HepG2 (cell line): Measurements from ENCODE around the gene TP53TG5. TPM values are rescaled to one million over a fixed set of nuclear protein-coding genes. Genes with fewer than 3 reads are reported as not detected.

Source experiments
- CBFB ChIP-seq: sonication (generic); formaldehyde crosslinking; IDR thresholded peaks from 2 replicates; pipeline ENCODE4 v1.4.0; 2020; ENCODE audit warnings: missing genetic modification reagents
- CHD2 ChIP-seq: IDR thresholded peaks from 2 replicates; pipeline ENCODE4 v1.6.1; 2011; ENCODE audit warnings: low read depth, low read length, improper control_type of control experiment
- ELF4 ChIP-seq: sonication (generic); formaldehyde crosslinking; IDR thresholded peaks from 2 replicates; pipeline ENCODE4 v1.5.0; 2020; ENCODE audit warnings: missing genetic modification reagents, mild to moderate bottlenecking, moderate library complexity, borderline replicate concordance
- HNRNPH1 ChIP-seq: fragments of 200-400 bp; formaldehyde crosslinking; optimal IDR thresholded peaks from 2 replicates; pipeline ENCODE3; 2017; ENCODE audit warnings: mild to moderate bottlenecking, low read depth, low read length
- IKZF1 ChIP-seq: fragments of 450-650 bp; IDR thresholded peaks from 2 replicates; pipeline ENCODE4 v1.7.1; 2016
- MBNL3 ChIP-seq: fragments of 250-450 bp; sonication (Bioruptor Pico); conservative IDR thresholded peaks from 2 replicates; pipeline ENCODE4 v1.8.0; 2022; ENCODE audit warnings: mild to moderate bottlenecking, inconsistent platforms
- NAIF1 ChIP-seq: sonication (generic); formaldehyde crosslinking; IDR thresholded peaks from 2 replicates; pipeline ENCODE4 v1.5.0; 2020; ENCODE audit warnings: mild to moderate bottlenecking, missing genetic modification reagents, borderline replicate concordance
- RARA ChIP-seq: IDR thresholded peaks from 2 replicates; pipeline ENCODE4 v1.6.1; 2016; ENCODE audit warnings: missing genetic modification reagents, missing compliant biosample characterization
- RBFOX2 ChIP-seq: fragments of 200-400 bp; formaldehyde crosslinking; IDR thresholded peaks from 2 replicates; pipeline ENCODE4 v1.6.1; 2017; ENCODE audit warnings: low read depth, mild to moderate bottlenecking, low read length
- RBM39 ChIP-seq: fragments of 200-400 bp; formaldehyde crosslinking; IDR thresholded peaks from one replicate; pipeline ENCODE4 v1.6.1; 2018; ENCODE audit warnings: antibody characterized with exemption, mild to moderate bottlenecking, low read depth, low read length; ENCODE audit not compliant: poor library complexity, severe bottlenecking
- SNAPC2 ChIP-seq: sonication (generic); formaldehyde crosslinking; IDR thresholded peaks from 2 replicates; pipeline ENCODE4 v1.8.1; 2022; ENCODE audit warnings: mild to moderate bottlenecking, missing genetic modification reagents
- WIZ ChIP-seq: sonication (generic); formaldehyde crosslinking; IDR thresholded peaks from 2 replicates; pipeline ENCODE4 v1.5.1; 2020; ENCODE audit warnings: mild to moderate bottlenecking, missing genetic modification reagents
- ZBTB3 ChIP-seq: sonication (generic); formaldehyde crosslinking; IDR thresholded peaks from 2 replicates; pipeline ENCODE4 v1.4.0; 2020; ENCODE audit warnings: low read depth, mild to moderate bottlenecking, moderate library complexity, missing genetic modification reagents, borderline replicate concordance
- ZNF225 ChIP-seq: sonication (generic); formaldehyde crosslinking; IDR thresholded peaks from 2 replicates; pipeline ENCODE4 v1.4.0; 2020; ENCODE audit warnings: mild to moderate bottlenecking, missing genetic modification reagents
- ZNF589 ChIP-seq: sonication (generic); formaldehyde crosslinking; conservative IDR thresholded peaks from 2 replicates; pipeline ENCODE4 v1.8.0; 2022; ENCODE audit warnings: mild to moderate bottlenecking, moderate library complexity, missing genetic modification reagents
- polyA plus RNA-seq, 8 experiments: library from polyadenylated mRNA; depleted of rRNA in 3 of 8; stranded (reverse) in 7 of 8; unstranded in 1 of 8; fragments of >200 nt; fragmentation: Illumina TruSeq in 4 of 8; extraction: Trizol in 4 of 8; gene quantifications; 2 replicates each; pipeline versions ENCODE4 v1.2.1 to v1.2.3, GENCODE V29; 2011 to 2016; ENCODE audit warnings: low read depth in 4 of 8, missing spikeins in 1 of 8, mixed read lengths in 1 of 8; ENCODE audit not compliant: insufficient read depth in 1 of 8
- total RNA-seq, 5 experiments: library from RNA; depleted of rRNA; stranded (reverse); fragments of >200 nt; fragmentation: Illumina TruSeq; extraction: Trizol; gene quantifications; 2 replicates each; pipeline ENCODE4 v1.2.3, GENCODE V29; 2016; ENCODE audit warnings: low read depth in 1 of 5
- TF ChIP-seq, protein P1 (sequence below): sonication (generic); formaldehyde crosslinking; IDR thresholded peaks from 2 replicates; pipeline ENCODE4 v1.5.0; 2020; ENCODE audit warnings: missing genetic modification reagents
- TF ChIP-seq, protein P2 (sequence below): sonication (generic); formaldehyde crosslinking; IDR thresholded peaks from 2 replicates; pipeline ENCODE4 v1.4.0; 2020; ENCODE audit warnings: missing genetic modification reagents
- TF ChIP-seq, protein P3 (sequence below): IDR thresholded peaks from 2 replicates; pipeline ENCODE4 v1.6.1; 2012; ENCODE audit warnings: low read length, improper control_type of control experiment

Gene TP53TG5
- total and polyA plus RNA-seq, 2 of the 13 experiments (the other 11 are each of a cell fraction or from before 2014, with no cell fraction given), result 0.11 TPM; not detected in 1

DNA sequence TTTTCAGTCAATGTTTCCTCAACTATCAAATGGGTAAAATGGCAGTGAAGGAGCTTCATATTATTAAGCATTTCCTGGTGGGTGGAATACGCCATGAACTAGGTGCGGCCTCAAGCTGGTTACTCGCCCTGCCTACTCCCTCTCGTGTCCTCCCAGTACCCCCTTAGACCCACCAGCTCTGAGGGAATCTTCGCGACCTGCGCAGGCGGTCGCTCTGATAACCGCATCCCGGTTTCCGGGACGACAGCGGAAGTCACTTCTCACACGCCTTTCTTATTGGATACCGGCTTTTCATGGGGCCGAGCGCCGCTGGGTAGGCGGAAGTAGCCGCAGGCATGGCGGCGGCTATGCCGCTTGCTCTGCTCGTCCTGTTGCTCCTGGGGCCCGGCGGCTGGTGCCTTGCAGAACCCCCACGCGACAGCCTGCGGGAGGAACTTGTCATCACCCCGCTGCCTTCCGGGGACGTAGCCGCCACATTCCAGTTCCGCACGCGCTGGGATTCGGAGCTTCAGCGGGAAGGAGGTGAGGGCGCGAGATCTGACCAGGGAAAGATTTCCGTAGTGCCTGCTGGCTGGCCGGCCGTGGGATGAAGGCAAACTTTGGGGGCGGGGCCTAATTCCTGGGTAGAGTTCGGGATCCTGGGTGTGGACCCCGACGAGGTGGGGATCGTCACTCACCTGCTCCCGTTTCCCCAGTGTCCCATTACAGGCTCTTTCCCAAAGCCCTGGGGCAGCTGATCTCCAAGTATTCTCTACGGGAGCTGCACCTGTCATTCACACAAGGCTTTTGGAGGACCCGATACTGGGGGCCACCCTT is 37.9 kb upstream of the TP53TG5 start, which contains the start of gene PIGT (continued):
- TF ChIP-seq CHD2 (no peak), ZNF589 (0 out of 2 replicates have a peak, but pooled peaks have one; percentile 69), IKZF1 (no peak), SNAPC2 (peak; percentile 78), CBFB (CRISPR knock-in tag) (peak; percentile 85), RARA (0 out of 2 replicates have a peak, but pooled peaks have one; percentile 42), RBFOX2 (peak; percentile 97), WIZ (CRISPR knock-in tag) (peak; percentile 91; the same call in 1 of the 2 replicates), HNRNPH1 (peak; percentile 74), ELF4 (CRISPR knock-in tag) (peak; percentile 100), NAIF1 (CRISPR knock-in tag) (peak; percentile 75; the same call in 1 of the 2 replicates), ZBTB3 (CRISPR knock-in tag) (no peak), MBNL3 (CRISPR knock-in tag) (no peak), RBM39 (peak; percentile 87), ZNF225 (peak; percentile 96)
- TF ChIP-seq, protein P1, sequence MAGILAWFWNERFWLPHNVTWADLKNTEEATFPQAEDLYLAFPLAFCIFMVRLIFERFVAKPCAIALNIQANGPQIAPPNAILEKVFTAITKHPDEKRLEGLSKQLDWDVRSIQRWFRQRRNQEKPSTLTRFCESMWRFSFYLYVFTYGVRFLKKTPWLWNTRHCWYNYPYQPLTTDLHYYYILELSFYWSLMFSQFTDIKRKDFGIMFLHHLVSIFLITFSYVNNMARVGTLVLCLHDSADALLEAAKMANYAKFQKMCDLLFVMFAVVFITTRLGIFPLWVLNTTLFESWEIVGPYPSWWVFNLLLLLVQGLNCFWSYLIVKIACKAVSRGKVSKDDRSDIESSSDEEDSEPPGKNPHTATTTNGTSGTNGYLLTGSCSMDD, result peak; percentile 51; the same call in 1 of the 2 replicates
- TF ChIP-seq, protein P2, sequence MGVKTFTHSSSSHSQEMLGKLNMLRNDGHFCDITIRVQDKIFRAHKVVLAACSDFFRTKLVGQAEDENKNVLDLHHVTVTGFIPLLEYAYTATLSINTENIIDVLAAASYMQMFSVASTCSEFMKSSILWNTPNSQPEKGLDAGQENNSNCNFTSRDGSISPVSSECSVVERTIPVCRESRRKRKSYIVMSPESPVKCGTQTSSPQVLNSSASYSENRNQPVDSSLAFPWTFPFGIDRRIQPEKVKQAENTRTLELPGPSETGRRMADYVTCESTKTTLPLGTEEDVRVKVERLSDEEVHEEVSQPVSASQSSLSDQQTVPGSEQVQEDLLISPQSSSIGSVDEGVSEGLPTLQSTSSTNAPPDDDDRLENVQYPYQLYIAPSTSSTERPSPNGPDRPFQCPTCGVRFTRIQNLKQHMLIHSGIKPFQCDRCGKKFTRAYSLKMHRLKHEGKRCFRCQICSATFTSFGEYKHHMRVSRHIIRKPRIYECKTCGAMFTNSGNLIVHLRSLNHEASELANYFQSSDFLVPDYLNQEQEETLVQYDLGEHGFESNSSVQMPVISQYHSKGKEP (CRISPR knock-in tag), result no peak
- TF ChIP-seq, protein P3, sequence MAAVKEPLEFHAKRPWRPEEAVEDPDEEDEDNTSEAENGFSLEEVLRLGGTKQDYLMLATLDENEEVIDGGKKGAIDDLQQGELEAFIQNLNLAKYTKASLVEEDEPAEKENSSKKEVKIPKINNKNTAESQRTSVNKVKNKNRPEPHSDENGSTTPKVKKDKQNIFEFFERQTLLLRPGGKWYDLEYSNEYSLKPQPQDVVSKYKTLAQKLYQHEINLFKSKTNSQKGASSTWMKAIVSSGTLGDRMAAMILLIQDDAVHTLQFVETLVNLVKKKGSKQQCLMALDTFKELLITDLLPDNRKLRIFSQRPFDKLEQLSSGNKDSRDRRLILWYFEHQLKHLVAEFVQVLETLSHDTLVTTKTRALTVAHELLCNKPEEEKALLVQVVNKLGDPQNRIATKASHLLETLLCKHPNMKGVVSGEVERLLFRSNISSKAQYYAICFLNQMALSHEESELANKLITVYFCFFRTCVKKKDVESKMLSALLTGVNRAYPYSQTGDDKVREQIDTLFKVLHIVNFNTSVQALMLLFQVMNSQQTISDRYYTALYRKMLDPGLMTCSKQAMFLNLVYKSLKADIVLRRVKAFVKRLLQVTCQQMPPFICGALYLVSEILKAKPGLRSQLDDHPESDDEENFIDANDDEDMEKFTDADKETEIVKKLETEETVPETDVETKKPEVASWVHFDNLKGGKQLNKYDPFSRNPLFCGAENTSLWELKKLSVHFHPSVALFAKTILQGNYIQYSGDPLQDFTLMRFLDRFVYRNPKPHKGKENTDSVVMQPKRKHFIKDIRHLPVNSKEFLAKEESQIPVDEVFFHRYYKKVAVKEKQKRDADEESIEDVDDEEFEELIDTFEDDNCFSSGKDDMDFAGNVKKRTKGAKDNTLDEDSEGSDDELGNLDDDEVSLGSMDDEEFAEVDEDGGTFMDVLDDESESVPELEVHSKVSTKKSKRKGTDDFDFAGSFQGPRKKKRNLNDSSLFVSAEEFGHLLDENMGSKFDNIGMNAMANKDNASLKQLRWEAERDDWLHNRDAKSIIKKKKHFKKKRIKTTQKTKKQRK, result no peak
